GM12878 (cell line): ENCODE data around the gene RAPGEF6.

Experiments used
- CHD4 ChIP-seq: fragments of 200-600 bp; sonication (generic); IDR thresholded peaks from 2 replicates; pipeline ENCODE4 v1.6.1; 2016; ENCODE audit warnings: mild to moderate bottlenecking
- MLLT1 ChIP-seq: fragments of 450-650 bp; IDR thresholded peaks from 2 replicates; pipeline ENCODE4 v1.6.1; 2016; ENCODE audit warnings: mild to moderate bottlenecking
- TF ChIP-seq, protein P1 (sequence below), 3 experiments: IDR thresholded peaks in 2 of 3; conservative IDR thresholded peaks in 1 of 3; 2 replicates each; pipeline ENCODE4 v1.5.1; 2011; ENCODE audit warnings: low read depth in 3 of 3, low read length in 3 of 3, mild to moderate bottlenecking in 3 of 3, control low read depth in 2 of 3, moderate library complexity in 2 of 3, inconsistent platforms in 1 of 3, mixed read lengths in 1 of 3; ENCODE audit not compliant: control insufficient read depth in 2 of 3, insufficient read depth in 1 of 3; ENCODE audit errors: extremely low read depth in 1 of 3
- TF ChIP-seq, protein P2 (sequence below): IDR thresholded peaks from 2 replicates; pipeline ENCODE4 v1.6.1; 2012; ENCODE audit warnings: low read depth, low read length, improper control_type of control experiment

DNA sequence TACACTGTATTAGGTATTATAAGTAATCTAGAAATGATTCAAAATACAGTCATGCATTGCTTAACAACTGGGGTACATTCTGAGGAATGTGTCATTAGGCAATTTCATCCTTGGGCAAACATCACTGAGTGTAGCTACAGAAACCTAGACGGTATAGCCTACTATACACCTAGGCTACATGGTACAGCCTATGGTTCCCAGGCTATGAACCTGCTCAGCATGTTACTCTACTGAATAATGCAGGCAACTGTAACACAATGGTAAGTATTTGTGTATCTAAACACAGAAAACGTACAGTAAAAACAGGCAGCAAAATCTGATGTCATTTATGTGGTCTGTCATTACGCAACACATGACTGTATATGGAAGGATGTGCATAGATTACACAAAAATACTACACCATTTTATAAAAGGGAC, 96.8 kb downstream of the RAPGEF6 start:
- TF ChIP-seq, protein P1, sequence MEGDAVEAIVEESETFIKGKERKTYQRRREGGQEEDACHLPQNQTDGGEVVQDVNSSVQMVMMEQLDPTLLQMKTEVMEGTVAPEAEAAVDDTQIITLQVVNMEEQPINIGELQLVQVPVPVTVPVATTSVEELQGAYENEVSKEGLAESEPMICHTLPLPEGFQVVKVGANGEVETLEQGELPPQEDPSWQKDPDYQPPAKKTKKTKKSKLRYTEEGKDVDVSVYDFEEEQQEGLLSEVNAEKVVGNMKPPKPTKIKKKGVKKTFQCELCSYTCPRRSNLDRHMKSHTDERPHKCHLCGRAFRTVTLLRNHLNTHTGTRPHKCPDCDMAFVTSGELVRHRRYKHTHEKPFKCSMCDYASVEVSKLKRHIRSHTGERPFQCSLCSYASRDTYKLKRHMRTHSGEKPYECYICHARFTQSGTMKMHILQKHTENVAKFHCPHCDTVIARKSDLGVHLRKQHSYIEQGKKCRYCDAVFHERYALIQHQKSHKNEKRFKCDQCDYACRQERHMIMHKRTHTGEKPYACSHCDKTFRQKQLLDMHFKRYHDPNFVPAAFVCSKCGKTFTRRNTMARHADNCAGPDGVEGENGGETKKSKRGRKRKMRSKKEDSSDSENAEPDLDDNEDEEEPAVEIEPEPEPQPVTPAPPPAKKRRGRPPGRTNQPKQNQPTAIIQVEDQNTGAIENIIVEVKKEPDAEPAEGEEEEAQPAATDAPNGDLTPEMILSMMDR (IDR thresholded peaks at IDR 0.05 in 2 of 3, conservative IDR thresholded peaks at IDR 0.05 in 1 of 3; ENCODE audit: control insufficient read depth in 2 of 3, extremely low read depth in 1 of 3, insufficient read depth in 1 of 3, low read depth in 3 of 3, low read length in 3 of 3) = no peak
- TF ChIP-seq, protein P2, sequence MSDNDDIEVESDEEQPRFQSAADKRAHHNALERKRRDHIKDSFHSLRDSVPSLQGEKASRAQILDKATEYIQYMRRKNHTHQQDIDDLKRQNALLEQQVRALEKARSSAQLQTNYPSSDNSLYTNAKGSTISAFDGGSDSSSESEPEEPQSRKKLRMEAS = no peak
- no peak for TF ChIP-seq CHD4
- TF ChIP-seq MLLT1 = no peak
